ENCODE results near the gene MAP2K5. TPM values are rescaled to one million over a fixed set of nuclear protein-coding genes. Genes with fewer than 3 reads are reported as not detected.
A peak's percentile ranks its signal among the peaks of the same experiment; 100 is the strongest.

MAP2K5 gene
- total RNA-seq, 1 donor from 2014 or later: 11.6 TPM

DNA sequence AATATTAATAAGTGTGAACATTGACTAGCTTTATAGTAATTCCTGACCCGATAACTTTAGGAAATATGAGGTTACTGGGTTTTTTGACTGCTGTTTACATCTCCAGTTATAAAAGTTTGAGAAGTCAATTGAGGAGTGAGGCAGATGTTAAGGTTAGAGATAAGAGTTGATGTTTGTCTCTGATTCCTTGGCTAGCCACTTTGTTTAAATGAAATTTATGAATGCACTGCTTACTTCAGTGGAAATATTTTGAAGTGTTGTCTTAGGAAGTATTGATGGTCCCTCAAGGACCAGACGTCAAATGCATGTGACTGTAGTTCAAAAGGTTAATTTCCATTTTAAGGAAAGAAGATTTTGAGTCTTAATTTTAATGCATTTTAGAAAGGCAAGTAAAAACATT lies 41.7 kb downstream of the MAP2K5 start:
- no peak overlapping the region for H3K4me3 Mint-ChIP-seq (ENCODE audit: unreplicated experiment)
- FAIRE-seq (peak; percentile 63), DNase-seq (ENCODE audit: low read depth) (no peak)
- Histone ChIP-seq H3K27me3 (ENCODE audit: insufficient read depth, low read length) (no peaks in the 10 kb centered on the region), H3K79me2 (ENCODE audit: insufficient read depth, low read length) (no peaks in the 10 kb centered on the region), H3K4me2 (ENCODE audit: low read length) (no peak overlapping the region), H3K36me3 (ENCODE audit: insufficient read depth, low read length) (peaks cover 4% of the 10 kb centered on the region), H3K27ac (ENCODE audit: low read depth, low read length) (no peak overlapping the region), H3K4me1 (ENCODE audit: insufficient read depth, low read length) (no peaks in the 10 kb centered on the region), H2AFZ (ENCODE audit: low read depth, low read length) (no peak overlapping the region), H3K9me3 (ENCODE audit: insufficient read depth, low read depth, low read length) (no peaks in the 10 kb centered on the region), H4K20me1 (ENCODE audit: insufficient read depth, low read length) (no peaks in the 10 kb centered on the region), H3K9ac (ENCODE audit: low read length) (no peak overlapping the region), H3K4me3 (ENCODE audit: insufficient read depth, low read depth, low read length) (no peak overlapping the region)
- no peaks in the 10 kb centered on the region for H3K4me1 Mint-ChIP-seq (ENCODE audit: low read depth, unreplicated experiment)
- H3K27me3 Mint-ChIP-seq (ENCODE audit: low read depth, unreplicated experiment): no peaks in the 10 kb centered on the region
- TF ChIP-seq, protein P1, sequence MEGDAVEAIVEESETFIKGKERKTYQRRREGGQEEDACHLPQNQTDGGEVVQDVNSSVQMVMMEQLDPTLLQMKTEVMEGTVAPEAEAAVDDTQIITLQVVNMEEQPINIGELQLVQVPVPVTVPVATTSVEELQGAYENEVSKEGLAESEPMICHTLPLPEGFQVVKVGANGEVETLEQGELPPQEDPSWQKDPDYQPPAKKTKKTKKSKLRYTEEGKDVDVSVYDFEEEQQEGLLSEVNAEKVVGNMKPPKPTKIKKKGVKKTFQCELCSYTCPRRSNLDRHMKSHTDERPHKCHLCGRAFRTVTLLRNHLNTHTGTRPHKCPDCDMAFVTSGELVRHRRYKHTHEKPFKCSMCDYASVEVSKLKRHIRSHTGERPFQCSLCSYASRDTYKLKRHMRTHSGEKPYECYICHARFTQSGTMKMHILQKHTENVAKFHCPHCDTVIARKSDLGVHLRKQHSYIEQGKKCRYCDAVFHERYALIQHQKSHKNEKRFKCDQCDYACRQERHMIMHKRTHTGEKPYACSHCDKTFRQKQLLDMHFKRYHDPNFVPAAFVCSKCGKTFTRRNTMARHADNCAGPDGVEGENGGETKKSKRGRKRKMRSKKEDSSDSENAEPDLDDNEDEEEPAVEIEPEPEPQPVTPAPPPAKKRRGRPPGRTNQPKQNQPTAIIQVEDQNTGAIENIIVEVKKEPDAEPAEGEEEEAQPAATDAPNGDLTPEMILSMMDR (IDR thresholded peaks at IDR 0.05; ENCODE audit: insufficient read depth, low read depth, low read length): no peak
- no peak for TF ChIP-seq EZH2 (IDR thresholded peaks at IDR 0.05; ENCODE audit: insufficient read depth, low read length)
- no peaks in the 10 kb centered on the region for H3K9me3 Mint-ChIP-seq (ENCODE audit: unreplicated experiment)
- no peak overlapping the region for H3K27ac Mint-ChIP-seq (ENCODE audit: unreplicated experiment)
- H3K36me3 Mint-ChIP-seq (ENCODE audit: low read depth, unreplicated experiment): peaks cover 12% of the 10 kb centered on the region

DNA sequence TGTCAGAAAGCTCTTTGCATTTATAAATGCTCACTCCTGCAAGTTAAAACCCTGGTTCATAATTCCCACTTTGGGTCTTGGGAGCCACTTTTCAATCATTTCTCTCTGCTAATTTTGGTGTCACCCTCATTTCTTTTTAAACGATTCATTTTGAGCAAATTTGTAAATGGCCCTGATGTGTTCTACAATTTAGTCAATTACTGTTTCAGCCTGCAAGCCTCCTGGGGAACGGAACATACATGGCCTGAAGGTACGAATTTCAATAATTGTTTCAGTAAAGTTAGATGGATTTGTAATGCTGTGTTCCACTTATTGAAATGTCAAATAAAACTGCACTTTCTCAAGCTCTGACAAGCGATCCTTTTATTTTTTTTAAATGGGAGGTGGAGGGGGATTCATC lies 43.2 kb downstream of the MAP2K5 start:
- H3K79me2 ChIP-seq (ENCODE audit: insufficient read depth, low read length): no peaks in the 10 kb centered on the region
- no peak for DNase-seq (ENCODE audit: low read depth)
- no peak overlapping the region for H3K27ac ChIP-seq (ENCODE audit: low read depth, low read length)
- H3K4me1 ChIP-seq (ENCODE audit: insufficient read depth, low read length): no peaks in the 10 kb centered on the region
- H3K9me3 Mint-ChIP-seq (ENCODE audit: unreplicated experiment): no peaks in the 10 kb centered on the region
- no peak overlapping the region for H3K4me3 ChIP-seq (ENCODE audit: insufficient read depth, low read depth, low read length)
- H4K20me1 ChIP-seq (ENCODE audit: insufficient read depth, low read length): no peaks in the 10 kb centered on the region
- no peaks in the 10 kb centered on the region for H3K27me3 Mint-ChIP-seq (ENCODE audit: low read depth, unreplicated experiment)
- no peak for FAIRE-seq
- H3K4me1 Mint-ChIP-seq (ENCODE audit: low read depth, unreplicated experiment): no peaks in the 10 kb centered on the region
- peaks cover 12% of the 10 kb centered on the region for H3K36me3 Mint-ChIP-seq (ENCODE audit: low read depth, unreplicated experiment)
- no peak overlapping the region for H3K4me2 ChIP-seq (ENCODE audit: low read length)
- no peak for TF ChIP-seq EZH2 (IDR thresholded peaks at IDR 0.05; ENCODE audit: insufficient read depth, low read length)
- TF ChIP-seq, protein P1 (IDR thresholded peaks at IDR 0.05; ENCODE audit: insufficient read depth, low read depth, low read length): no peak
- no peak overlapping the region for H3K4me3 Mint-ChIP-seq (ENCODE audit: unreplicated experiment)
- H3K27me3 ChIP-seq (ENCODE audit: insufficient read depth, low read length): no peaks in the 10 kb centered on the region
- no peaks in the 10 kb centered on the region for H3K9me3 ChIP-seq (ENCODE audit: insufficient read depth, low read depth, low read length)
- no peak overlapping the region for H3K27ac Mint-ChIP-seq (ENCODE audit: unreplicated experiment)
- peaks cover 4% of the 10 kb centered on the region for H3K36me3 ChIP-seq (ENCODE audit: insufficient read depth, low read length)
- H2AFZ ChIP-seq (ENCODE audit: low read depth, low read length): no peak overlapping the region
- H3K9ac ChIP-seq (ENCODE audit: low read length): no peak overlapping the region

DNA sequence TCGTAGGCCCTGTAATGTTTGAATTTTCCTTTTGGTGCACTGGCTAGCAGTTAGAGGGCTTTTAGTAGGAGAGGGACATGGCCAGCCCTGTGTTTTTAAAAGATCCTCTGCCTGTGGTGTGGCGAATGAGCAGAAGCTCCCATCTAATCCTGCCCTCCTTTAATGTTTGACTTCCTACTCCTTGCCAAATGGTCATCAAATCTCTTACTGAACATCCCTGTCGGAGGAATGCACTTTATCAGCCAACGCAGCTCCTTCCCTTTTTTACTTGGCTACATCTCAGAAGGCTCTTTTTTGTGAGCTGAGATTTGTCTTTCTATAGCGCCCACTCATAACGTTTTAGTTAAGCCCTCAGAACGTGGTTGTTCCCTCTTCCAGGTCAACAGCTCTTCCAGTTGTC lies 44.8 kb downstream of the MAP2K5 start:
- Histone ChIP-seq H3K9ac (ENCODE audit: low read length) (no peak overlapping the region), H2AFZ (ENCODE audit: low read depth, low read length) (no peak overlapping the region), H3K27ac (ENCODE audit: low read depth, low read length) (no peak overlapping the region), H4K20me1 (ENCODE audit: insufficient read depth, low read length) (no peaks in the 10 kb centered on the region), H3K9me3 (ENCODE audit: insufficient read depth, low read depth, low read length) (no peaks in the 10 kb centered on the region), H3K36me3 (ENCODE audit: insufficient read depth, low read length) (peaks cover 4% of the 10 kb centered on the region), H3K4me1 (ENCODE audit: insufficient read depth, low read length) (no peaks in the 10 kb centered on the region), H3K4me2 (ENCODE audit: low read length) (no peak overlapping the region), H3K27me3 (ENCODE audit: insufficient read depth, low read length) (no peaks in the 10 kb centered on the region), H3K79me2 (ENCODE audit: insufficient read depth, low read length) (no peaks in the 10 kb centered on the region), H3K4me3 (ENCODE audit: insufficient read depth, low read depth, low read length) (no peak overlapping the region)
- Mint-ChIP-seq H3K27ac (ENCODE audit: unreplicated experiment) (no peak overlapping the region), H3K9me3 (ENCODE audit: unreplicated experiment) (no peaks in the 10 kb centered on the region), H3K27me3 (ENCODE audit: low read depth, unreplicated experiment) (no peaks in the 10 kb centered on the region), H3K36me3 (ENCODE audit: low read depth, unreplicated experiment) (peaks cover 12% of the 10 kb centered on the region), H3K4me3 (ENCODE audit: unreplicated experiment) (no peak overlapping the region), H3K4me1 (ENCODE audit: low read depth, unreplicated experiment) (no peaks in the 10 kb centered on the region)
- FAIRE-seq: no peak
- DNase-seq (ENCODE audit: low read depth): no peak
- no peak for TF ChIP-seq EZH2 (IDR thresholded peaks at IDR 0.05; ENCODE audit: insufficient read depth, low read length)

Measured in astrocyte (in vitro differentiated cells and primary cell).